ES-I3 (cell line): ENCODE results near the gene COL4A4.

ENCODE experiments used
- H3K36me3 ChIP-seq: 2 replicates; pipeline ENCODE4 v1.6.1; 2013; ENCODE audit warnings: mild to moderate bottlenecking, low read length, control low read depth, moderate library complexity; ENCODE audit not compliant: insufficient read depth
- H3K4me1 ChIP-seq: 2 replicates; pipeline ENCODE4 v1.6.1; 2013; ENCODE audit warnings: mild to moderate bottlenecking, control low read depth, low read length; ENCODE audit not compliant: insufficient read depth
- H3K9ac ChIP-seq: 2 replicates; pipeline ENCODE4 v1.6.1; 2013; ENCODE audit warnings: low read depth, mild to moderate bottlenecking, low read length, moderate library complexity
- H3K9me3 ChIP-seq: 2 replicates; pipeline ENCODE4 v1.6.1; 2013; ENCODE audit warnings: mild to moderate bottlenecking, low read length, moderate library complexity; ENCODE audit not compliant: control insufficient read depth, insufficient read depth

Gene COL4A4

GRCh38 chr2:227054006-227054405, 110.0 kb downstream of the COL4A4 start:
- Histone ChIP-seq H3K9me3 (no peaks in the 10 kb centered on the region), H3K36me3 (no peaks in the 10 kb centered on the region), H3K4me1 (no peaks in the 10 kb centered on the region), H3K9ac (no peak overlapping the region)

GRCh38 chr2:227052879-227053278, 111.1 kb downstream of the COL4A4 start:
- Histone ChIP-seq H3K9me3 (no peaks in the 10 kb centered on the region), H3K4me1 (no peaks in the 10 kb centered on the region), H3K9ac (no peak overlapping the region)

GRCh38 chr2:227043981-227044380, 120.0 kb downstream of the COL4A4 start:
- Histone ChIP-seq H3K9ac (no peak overlapping the region), H3K4me1 (no peaks in the 10 kb centered on the region), H3K9me3 (no peaks in the 10 kb centered on the region), H3K36me3 (no peaks in the 10 kb centered on the region)

More at GRCh38 chr2:227052879-227053278, 111.1 kb downstream of the COL4A4 start:
- H3K36me3 ChIP-seq: no peaks in the 10 kb centered on the region

GRCh38 chr2:227038550-227039189, 125.3 kb downstream of the COL4A4 start:
- Histone ChIP-seq H3K4me1 (no peaks in the 10 kb centered on the region), H3K9ac (no peak overlapping the region), H3K36me3 (no peaks in the 10 kb centered on the region), H3K9me3 (no peaks in the 10 kb centered on the region)

- H3K36me3 ChIP-seq: no peaks in the 10 kb centered on the region
- no peak overlapping the region for H3K9ac ChIP-seq
- no peaks in the 10 kb centered on the region for H3K4me1 ChIP-seq
- no peaks in the 10 kb centered on the region for H3K9me3 ChIP-seq
Measured at GRCh38 chr2:227036527-227036926, 127.5 kb downstream of the COL4A4 start.

GRCh38 chr2:227035711-227036367, 128.2 kb downstream of the COL4A4 start:
- no peaks in the 10 kb centered on the region for H3K9me3 ChIP-seq
- H3K4me1 ChIP-seq: no peaks in the 10 kb centered on the region
- H3K36me3 ChIP-seq: no peaks in the 10 kb centered on the region
- H3K9ac ChIP-seq: no peak overlapping the region

- Histone ChIP-seq H3K9ac (no peak overlapping the region), H3K4me1 (no peaks in the 10 kb centered on the region), H3K9me3 (no peaks in the 10 kb centered on the region), H3K36me3 (no peaks in the 10 kb centered on the region)
Measured at GRCh38 chr2:227033471-227034148, 130.4 kb downstream of the COL4A4 start.

GRCh38 chr2:227031379-227031778, 132.6 kb downstream of the COL4A4 start:
- Histone ChIP-seq H3K9me3 (no peaks in the 10 kb centered on the region), H3K9ac (no peak overlapping the region), H3K4me1 (no peaks in the 10 kb centered on the region), H3K36me3 (no peaks in the 10 kb centered on the region)

- Histone ChIP-seq H3K9ac (no peak overlapping the region), H3K4me1 (no peaks in the 10 kb centered on the region), H3K36me3 (no peaks in the 10 kb centered on the region), H3K9me3 (no peaks in the 10 kb centered on the region)
Measured at GRCh38 chr2:227030789-227031188, 133.2 kb downstream of the COL4A4 start.

GRCh38 chr2:227029426-227030105, 134.4 kb downstream of the COL4A4 start:
- Histone ChIP-seq H3K9ac (no peak overlapping the region), H3K9me3 (no peaks in the 10 kb centered on the region), H3K4me1 (no peaks in the 10 kb centered on the region), H3K36me3 (no peaks in the 10 kb centered on the region)

GRCh38 chr2:227025510-227025909, 138.5 kb downstream of the COL4A4 start:
- H3K9me3 ChIP-seq: no peaks in the 10 kb centered on the region
- no peaks in the 10 kb centered on the region for H3K36me3 ChIP-seq
- no peak overlapping the region for H3K9ac ChIP-seq
- no peaks in the 10 kb centered on the region for H3K4me1 ChIP-seq

- Histone ChIP-seq H3K4me1 (no peaks in the 10 kb centered on the region), H3K9me3 (no peaks in the 10 kb centered on the region), H3K36me3 (no peaks in the 10 kb centered on the region), H3K9ac (no peak overlapping the region)
Measured at GRCh38 chr2:227022608-227023007, 141.4 kb downstream of the COL4A4 start.

- no peaks in the 10 kb centered on the region for H3K36me3 ChIP-seq
- H3K9me3 ChIP-seq: no peaks in the 10 kb centered on the region
- no peaks in the 10 kb centered on the region for H3K4me1 ChIP-seq
- no peak overlapping the region for H3K9ac ChIP-seq
Measured at GRCh38 chr2:227020416-227020815, 143.6 kb downstream of the COL4A4 start.

- no peaks in the 10 kb centered on the region for H3K4me1 ChIP-seq
Measured at GRCh38 chr2:227016894-227017293, 147.1 kb downstream of the COL4A4 start.

More at GRCh38 chr2:227016894-227017293, 147.1 kb downstream of the COL4A4 start:
- no peaks in the 10 kb centered on the region for H3K36me3 ChIP-seq
- no peak overlapping the region for H3K9ac ChIP-seq
- no peaks in the 10 kb centered on the region for H3K9me3 ChIP-seq
